Mesendoderm (in vitro differentiated cells): ENCODE measurements around the gene GIMAP5.
"Not testable (repeated sequence)": the region's sequence is repeated elsewhere in the genome, so short reads cannot be mapped to it uniquely, and the experiment has no call there.

ENCODE experiments used
- DNase-seq: peaks from one replicate; pipeline ENCODE4 v3.0.0; 2013
- H2AK5ac ChIP-seq: 2 replicates; pipeline ENCODE4 v1.6.1; 2013; ENCODE audit warnings: low read length, inconsistent platforms
- H2BK120ac ChIP-seq: 2 replicates; pipeline ENCODE4 v1.6.1; 2013; ENCODE audit warnings: low read depth, mild to moderate bottlenecking, low read length, moderate library complexity, mixed read lengths
- H2BK15ac ChIP-seq: replicated peaks from 2 replicates; pipeline ENCODE4 v1.6.1; 2013; ENCODE audit warnings: low read depth, mild to moderate bottlenecking, moderate library complexity
- H2BK5ac ChIP-seq: 2 replicates; pipeline ENCODE4 v1.6.1; 2013; ENCODE audit warnings: low read length, inconsistent platforms
- H3K18ac ChIP-seq: 2 replicates; pipeline ENCODE4 v1.6.1; 2013; ENCODE audit warnings: mild to moderate bottlenecking, low read length, mixed read lengths
- H3K23ac ChIP-seq: one replicate; pipeline ENCODE4 v1.6.1; 2013; ENCODE audit warnings: low read length
- H3K27ac ChIP-seq: 2 replicates; pipeline ENCODE4 v1.5.1; 2013; ENCODE audit warnings: low read depth, mild to moderate bottlenecking, inconsistent platforms, low read length, moderate library complexity
- H3K27me3 ChIP-seq: 2 replicates; pipeline ENCODE4 v1.6.1; 2013; ENCODE audit warnings: low read length, control low read depth, mild to moderate bottlenecking, inconsistent platforms; ENCODE audit not compliant: insufficient read depth, poor library complexity
- H3K36me3 ChIP-seq: 2 replicates; pipeline ENCODE4 v1.6.1; 2013; ENCODE audit warnings: low read length, inconsistent platforms; ENCODE audit not compliant: control insufficient read depth, insufficient read depth
- H3K4ac ChIP-seq: one replicate; pipeline ENCODE4 v1.6.1; 2013; ENCODE audit warnings: low read depth, mild to moderate bottlenecking, low read length, moderate library complexity
- H3K4me1 ChIP-seq: 2 replicates; pipeline ENCODE4 v1.6.1; 2013; ENCODE audit warnings: low read depth, low read length, inconsistent platforms; ENCODE audit not compliant: control insufficient read depth
- H3K4me2 ChIP-seq: 2 replicates; pipeline ENCODE4 v1.6.1; 2013; ENCODE audit warnings: low read length
- H3K4me3 ChIP-seq: 2 replicates; pipeline ENCODE4 v1.5.1; 2013; ENCODE audit warnings: mild to moderate bottlenecking, low read length
- H3K56ac ChIP-seq: one replicate; pipeline ENCODE4 v1.6.1; 2013; ENCODE audit warnings: low read length
- H3K79me1 ChIP-seq: 2 replicates; pipeline ENCODE4 v1.6.1; 2013; ENCODE audit warnings: low read length, inconsistent platforms
- H3K79me2 ChIP-seq: 2 replicates; pipeline ENCODE4 v1.6.1; 2013; ENCODE audit warnings: mild to moderate bottlenecking, low read length; ENCODE audit not compliant: control insufficient read depth, insufficient read depth
- H3K9ac ChIP-seq: 2 replicates; pipeline ENCODE4 v1.6.1; 2013; ENCODE audit warnings: low read length, inconsistent platforms
- H4K5ac ChIP-seq: one replicate; pipeline ENCODE4 v1.6.1; 2013; ENCODE audit warnings: low read length
- H4K8ac ChIP-seq: one replicate; pipeline ENCODE4 v1.6.1; 2013; ENCODE audit warnings: low read depth, mild to moderate bottlenecking, control low read depth, low read length, moderate library complexity
- WGBS: extraction: QIAGEN DNeasy Blood & Tissue Kit; methylation state at CpG from one replicate; pipeline ENCODE4 v1.1.7; 2013; ENCODE audit warnings: low lambda C conversion rate, missing lambda C conversion rate; ENCODE audit not compliant: insufficient coverage; ENCODE audit errors: extremely low coverage; 5-methylcytosine and 5-hydroxymethylcytosine counted together

Gene GIMAP5

GRCh38 chr7:150759479-150759878 lies 22.3 kb downstream of the GIMAP5 start:
- H3K79me2 ChIP-seq, result no peaks in the 10 kb centered on the region
- H4K8ac ChIP-seq, result no peak overlapping the region
- H2BK120ac ChIP-seq, result no peak overlapping the region
- H3K79me1 ChIP-seq, result no peaks in the 10 kb centered on the region
- H4K5ac ChIP-seq, result no peak overlapping the region
- H3K4me3 ChIP-seq, result no peak overlapping the region
- H2BK15ac ChIP-seq, result no peak overlapping the region
- H3K23ac ChIP-seq, result no peak overlapping the region
- H3K9ac ChIP-seq, result no peak overlapping the region
- H3K27ac ChIP-seq, result no peak overlapping the region
- WGBS, result no CpG with 5 or more reads among the region's 1 CpG
- no peak overlapping the region for H2BK5ac ChIP-seq
- H3K27me3 ChIP-seq, result no peaks in the 10 kb centered on the region
- no peaks in the 10 kb centered on the region for H3K36me3 ChIP-seq
- no peaks in the 10 kb centered on the region for H3K4me1 ChIP-seq
- H3K4ac ChIP-seq, result no peak overlapping the region
- H3K18ac ChIP-seq, result no peak overlapping the region
- no peak overlapping the region for H2AK5ac ChIP-seq
- no peak for DNase-seq
- no peak overlapping the region for H3K56ac ChIP-seq
- no peak overlapping the region for H3K4me2 ChIP-seq

- DNase-seq, result no peak
Observed at GRCh38 chr7:150766334-150766709, 29.1 kb downstream of the GIMAP5 start.

GRCh38 chr7:150769768-150770167 lies 32.5 kb downstream of the GIMAP5 start:
- H3K27me3 ChIP-seq, result no peaks in the 10 kb centered on the region
- no peak overlapping the region for H3K18ac ChIP-seq
- H2BK5ac ChIP-seq, result no peak overlapping the region
- no peak for DNase-seq
- H3K36me3 ChIP-seq, result no peaks in the 10 kb centered on the region
- H3K4me3 ChIP-seq, result no peak overlapping the region
- H3K23ac ChIP-seq, result no peak overlapping the region
- H3K79me2 ChIP-seq, result no peaks in the 10 kb centered on the region
- no peaks in the 10 kb centered on the region for H3K79me1 ChIP-seq
- H3K27ac ChIP-seq, result no peak overlapping the region
- no peak overlapping the region for H2AK5ac ChIP-seq
- H3K4me2 ChIP-seq, result no peak overlapping the region
- no peak overlapping the region for H3K56ac ChIP-seq
- H3K9ac ChIP-seq, result no peak overlapping the region
- H4K8ac ChIP-seq, result no peak overlapping the region
- no peak overlapping the region for H2BK120ac ChIP-seq
- no CpG with 5 or more reads among the region's 4 CpGs for WGBS
- no peaks in the 10 kb centered on the region for H3K4me1 ChIP-seq
- H4K5ac ChIP-seq, result no peak overlapping the region
- no peak overlapping the region for H2BK15ac ChIP-seq
- H3K4ac ChIP-seq, result no peak overlapping the region

More at GRCh38 chr7:150766334-150766709, 29.1 kb downstream of the GIMAP5 start:
- Histone ChIP-seq H2BK5ac (no peak overlapping the region), H3K4me2 (no peak overlapping the region), H3K4me3 (no peak overlapping the region), H2BK120ac (no peak overlapping the region), H2BK15ac (no peak overlapping the region), H3K27ac (no peak overlapping the region), H2AK5ac (no peak overlapping the region), H3K4me1 (no peaks in the 10 kb centered on the region), H3K9ac (no peak overlapping the region), H3K27me3 (no peaks in the 10 kb centered on the region), H3K36me3 (no peaks in the 10 kb centered on the region), H3K79me1 (no peaks in the 10 kb centered on the region), H4K8ac (no peak overlapping the region), H3K56ac (no peak overlapping the region), H3K4ac (no peak overlapping the region), H3K18ac (no peak overlapping the region), H4K5ac (no peak overlapping the region), H3K23ac (no peak overlapping the region), H3K79me2 (no peaks in the 10 kb centered on the region)

GRCh38 chr7:150774131-150774530 lies 36.9 kb downstream of the GIMAP5 start:
- not testable (repeated sequence) for H3K4me3 ChIP-seq, H4K8ac ChIP-seq, H2BK5ac ChIP-seq, H3K56ac ChIP-seq, H3K4me2 ChIP-seq, H2AK5ac ChIP-seq, H2BK15ac ChIP-seq, H3K27ac ChIP-seq, H2BK120ac ChIP-seq, H4K5ac ChIP-seq, H3K27me3 ChIP-seq, DNase-seq, H3K36me3 ChIP-seq, H3K18ac ChIP-seq, H3K9ac ChIP-seq, H3K23ac ChIP-seq, H3K4ac ChIP-seq, H3K4me1 ChIP-seq, H3K79me1 ChIP-seq, H3K79me2 ChIP-seq
- WGBS, result no CpG with 5 or more reads among the region's 1 CpG

- Histone ChIP-seq H3K79me1 (no peaks in the 10 kb centered on the region), H4K8ac (no peak overlapping the region), H2BK15ac (no peak overlapping the region), H2AK5ac (no peak overlapping the region), H3K4me3 (no peak overlapping the region), H3K36me3 (no peaks in the 10 kb centered on the region), H3K4ac (no peak overlapping the region), H3K4me1 (no peaks in the 10 kb centered on the region), H3K79me2 (no peaks in the 10 kb centered on the region), H3K56ac (no peak overlapping the region), H3K4me2 (no peak overlapping the region), H3K27ac (no peak overlapping the region), H3K9ac (no peak overlapping the region), H3K23ac (no peak overlapping the region), H2BK120ac (no peak overlapping the region), H3K27me3 (no peaks in the 10 kb centered on the region), H3K18ac (no peak overlapping the region), H4K5ac (no peak overlapping the region), H2BK5ac (no peak overlapping the region)
- WGBS, result no CpG with 5 or more reads among the region's 8 CpGs
- no peak for DNase-seq
Observed at GRCh38 chr7:150778014-150778737, 41.0 kb downstream of the GIMAP5 start.

GRCh38 chr7:150778738-150779301 lies 41.6 kb downstream of the GIMAP5 start:
- Histone ChIP-seq H3K4ac (no peak overlapping the region), H3K4me2 (no peak overlapping the region), H3K36me3 (no peaks in the 10 kb centered on the region), H4K8ac (no peak overlapping the region), H4K5ac (no peak overlapping the region), H3K23ac (no peak overlapping the region), H3K9ac (no peak overlapping the region), H3K56ac (no peak overlapping the region), H3K4me3 (no peak overlapping the region), H3K27ac (no peak overlapping the region), H2BK5ac (no peak overlapping the region), H2BK15ac (no peak overlapping the region), H3K27me3 (no peaks in the 10 kb centered on the region), H3K79me1 (no peaks in the 10 kb centered on the region), H3K79me2 (no peaks in the 10 kb centered on the region), H2BK120ac (no peak overlapping the region), H3K18ac (no peak overlapping the region), H3K4me1 (no peaks in the 10 kb centered on the region), H2AK5ac (no peak overlapping the region)
- no CpG with 5 or more reads among the region's 12 CpGs for WGBS
- peak; percentile 72 for DNase-seq
